Fibroblast of skin of back (primary cell): Measurements from ENCODE around the gene PCSK2.

Experiments used
- DNase-seq: peaks from one replicate; pipeline ENCODE4 v3.0.0-alpha.2; 2013

Gene PCSK2

GRCh38 chr20:17510548-17510947 is 283.7 kb downstream of the PCSK2 start:
- no peak for DNase-seq

- no peak for DNase-seq
Measured at GRCh38 chr20:17511401-17511800, 284.6 kb downstream of the PCSK2 start.

- no peak for DNase-seq
Measured at GRCh38 chr20:17513939-17514338, 287.1 kb downstream of the PCSK2 start.

- DNase-seq: no peak
Measured at GRCh38 chr20:17515053-17515452, 288.2 kb downstream of the PCSK2 start.

GRCh38 chr20:17518339-17519052 is 291.7 kb downstream of the PCSK2 start:
- no peak for DNase-seq

GRCh38 chr20:17519606-17520285 is 292.9 kb downstream of the PCSK2 start:
- no peak for DNase-seq

GRCh38 chr20:17520583-17520982 is 293.7 kb downstream of the PCSK2 start:
- no peak for DNase-seq

GRCh38 chr20:17522528-17522927 is 295.7 kb downstream of the PCSK2 start:
- DNase-seq: no peak

GRCh38 chr20:17523326-17523725 is 296.5 kb downstream of the PCSK2 start:
- no peak for DNase-seq

- DNase-seq: no peak
Measured at GRCh38 chr20:17524560-17524959, 297.7 kb downstream of the PCSK2 start.

- DNase-seq: no peak
Measured at GRCh38 chr20:17525132-17525531, 298.3 kb downstream of the PCSK2 start.

GRCh38 chr20:17525650-17526049 is 298.8 kb downstream of the PCSK2 start:
- DNase-seq: peak; percentile 23

- no peak for DNase-seq
Measured at GRCh38 chr20:17529586-17529985, 302.7 kb downstream of the PCSK2 start.

GRCh38 chr20:17530153-17530552 is 303.3 kb downstream of the PCSK2 start:
- no peak for DNase-seq

GRCh38 chr20:17530716-17531664 is 304.1 kb downstream of the PCSK2 start, which contains the start of gene BFSP1:
BFSP1 (minus strand) TSS chr20:17531379; CDS start chr20:17531329, 50 bp downstream.
- DNase-seq: peak; percentile 65

- DNase-seq: no peak
Measured at GRCh38 chr20:17531665-17532025, 304.8 kb downstream of the PCSK2 start.

- DNase-seq: peak; percentile 77
Measured at GRCh38 chr20:17533396-17533795, 306.6 kb downstream of the PCSK2 start.

GRCh38 chr20:17534077-17534476 is 307.2 kb downstream of the PCSK2 start:
- no peak for DNase-seq
